ENCODE data around the gene BHLHE41. TPM values are rescaled to one million over a fixed set of nuclear protein-coding genes. Genes with fewer than 3 reads are reported as not detected.

The BHLHE41 gene
- total and polyA plus RNA-seq, 9 of the 15 experiments (the other 6 are each of a cell fraction or from before 2014, with no cell fraction given): not detected

DNA sequence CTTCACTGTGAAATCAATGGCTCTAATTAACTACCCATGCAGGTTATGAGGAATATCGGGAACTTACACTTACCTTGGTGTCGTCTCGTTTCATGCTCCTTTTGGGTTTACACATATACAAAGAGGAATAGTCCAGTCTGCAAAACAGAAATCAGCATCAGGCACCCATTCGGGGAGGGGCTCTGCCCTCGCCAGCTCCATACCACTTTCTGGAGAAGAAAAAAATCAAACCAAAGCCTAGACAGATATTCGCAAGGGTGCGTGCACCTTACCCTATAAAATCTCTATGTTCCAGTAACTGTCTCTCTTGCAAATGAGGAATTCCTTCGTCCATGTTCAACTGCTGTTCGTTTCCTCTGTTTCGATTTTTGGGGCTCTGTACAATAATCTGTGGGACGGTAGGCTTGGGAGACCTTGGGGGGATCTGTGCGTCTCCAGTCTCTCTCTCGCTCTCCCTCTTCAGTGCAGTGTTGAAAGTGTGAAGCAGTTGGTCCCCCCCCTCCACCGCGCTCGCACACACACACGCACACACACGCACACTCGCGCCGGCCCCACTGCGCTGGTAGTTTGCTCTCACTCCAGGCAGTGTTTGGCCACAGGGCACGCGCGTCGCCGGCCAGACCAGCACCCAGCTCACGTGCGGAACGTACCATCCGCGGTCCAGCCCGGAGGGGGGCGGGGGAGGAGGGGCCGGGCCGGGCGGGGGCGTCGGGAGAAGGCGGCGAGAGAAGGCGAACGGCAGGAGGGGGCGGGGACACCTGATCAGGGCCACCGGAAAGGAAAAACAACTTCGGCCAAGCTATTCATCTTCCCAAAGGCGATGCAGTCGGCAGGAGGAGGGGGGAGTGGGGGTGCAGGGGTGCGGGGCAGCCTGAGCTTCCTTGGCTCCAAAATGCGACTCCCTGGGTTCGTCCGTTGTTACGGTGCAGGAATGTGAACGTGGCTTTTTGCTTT, at the start of gene BHLHE41 (continued):
- TF ChIP-seq, protein P1, sequence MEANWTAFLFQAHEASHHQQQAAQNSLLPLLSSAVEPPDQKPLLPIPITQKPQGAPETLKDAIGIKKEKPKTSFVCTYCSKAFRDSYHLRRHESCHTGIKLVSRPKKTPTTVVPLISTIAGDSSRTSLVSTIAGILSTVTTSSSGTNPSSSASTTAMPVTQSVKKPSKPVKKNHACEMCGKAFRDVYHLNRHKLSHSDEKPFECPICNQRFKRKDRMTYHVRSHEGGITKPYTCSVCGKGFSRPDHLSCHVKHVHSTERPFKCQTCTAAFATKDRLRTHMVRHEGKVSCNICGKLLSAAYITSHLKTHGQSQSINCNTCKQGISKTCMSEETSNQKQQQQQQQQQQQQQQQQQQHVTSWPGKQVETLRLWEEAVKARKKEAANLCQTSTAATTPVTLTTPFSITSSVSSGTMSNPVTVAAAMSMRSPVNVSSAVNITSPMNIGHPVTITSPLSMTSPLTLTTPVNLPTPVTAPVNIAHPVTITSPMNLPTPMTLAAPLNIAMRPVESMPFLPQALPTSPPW (CRISPR knock-in tag; IDR thresholded peaks at IDR 0.05): peak; percentile 43
- no peak for TF ChIP-seq KLF16 (IDR thresholded peaks at IDR 0.05)
- TF ChIP-seq POU5F1 (IDR thresholded peaks at IDR 0.05; ENCODE audit: borderline replicate concordance, low read depth, low read length, partially characterized antibody): no peak
- TF ChIP-seq KHSRP (IDR thresholded peaks at IDR 0.05): no peak
- no peak for TF ChIP-seq BRF1 (IDR thresholded peaks at IDR 0.05; ENCODE audit: borderline replicate concordance, extremely low read depth, insufficient read length)
- no peak for TF ChIP-seq NRF1 (conservative IDR thresholded peaks at IDR 0.05 in 1 of 2, IDR thresholded peaks at IDR 0.05 in 1 of 2)
- TF ChIP-seq ZNF695 (CRISPR knock-in tag; IDR thresholded peaks at IDR 0.05): no peak
- no peak for TF ChIP-seq RFX7 (CRISPR knock-in tag; IDR thresholded peaks at IDR 0.05)
- no peak for TF ChIP-seq PHB2 (IDR thresholded peaks at IDR 0.05; ENCODE audit: low read depth)
- no peak for TF ChIP-seq TEAD2 (tag; IDR thresholded peaks at IDR 0.05)
- no peak for TF ChIP-seq MAFF (IDR thresholded peaks at IDR 0.05; ENCODE audit: low read length)
- peak; percentile 100 for TF ChIP-seq EZH2 (IDR thresholded peaks at IDR 0.05; ENCODE audit: borderline replicate concordance, low read depth, low read length)
- no peak for TF ChIP-seq SIN3B (IDR thresholded peaks at IDR 0.05; ENCODE audit: low read depth)
- TF ChIP-seq SP2 (IDR thresholded peaks at IDR 0.05; ENCODE audit: extremely low read depth, low read depth, low read length, poor library complexity, severe bottlenecking): no peak
- no peak for TF ChIP-seq PHF8 (IDR thresholded peaks at IDR 0.05; ENCODE audit: borderline replicate concordance, low read length)
- 0 out of 2 replicates have a peak, but pooled peaks have one; percentile 31 for TF ChIP-seq BHLHE40 (IDR thresholded peaks at IDR 0.05; ENCODE audit: low read length)

Data from K562 (cell line).